Right ventricle myocardium superior (tissue), 1 donor: ENCODE results near the gene BOD1L1. TPM values are rescaled to one million over a fixed set of nuclear protein-coding genes. Genes with fewer than 3 reads are reported as not detected.
A peak's percentile ranks its signal among the peaks of the same experiment; 100 is the strongest.

ENCODE experiments used
- ATAC-seq: fragments of 200-7000 bp; cut with Tn5 transposase; one replicate; pipeline ENCODE4 v1.9.1; 2020; ENCODE audit warnings: mild to moderate bottlenecking; ENCODE audit not compliant: poor library complexity
- DNase-seq: peaks from one replicate; pipeline ENCODE4 v3.0.0-alpha.2; 2020
- intact Hi-C: fragments of 100-400 bp; cut with DNase I; formaldehyde crosslinking; loops from one replicate; pipeline ENCODE4 v1.11.2; 2022
- long read RNA-seq: library from polyadenylated mRNA; unstranded; transcript quantifications from one replicate; pipeline ENCODE4 v2.0.0, GENCODE V29; 2021
- total RNA-seq: library from RNA; stranded (reverse); fragmentation: NEBNext Ultra II Directional; extraction: Animal tissue kit (Norgen Biotek cat#: 25700); gene quantifications from one replicate; pipeline ENCODE4 v1.2.1, GENCODE V29; 2021
- donor health status: DM: no; HTN: yes; CAD: no; lungs with severe emphysema.

BOD1L1 gene
- 15.8 TPM for total RNA-seq
- long read RNA-seq, partial matches to known transcripts: 21 of 21 reads
- long read RNA-seq, other reads (novel, unspliced or antisense): 0 of 21 reads

- ATAC-seq (peak; percentile 98), DNase-seq (peak; percentile 93)
- intact Hi-C loops: no loop called here
Measured at GRCh38 chr4:13627606-13628311, at the start of gene BOD1L1. Gene BOD1L1 (minus strand): TSS chr4:13627725. CDS start chr4:13627587, 138 bp downstream.

- DNase-seq (no peak), ATAC-seq (no peak)
Measured at GRCh38 chr4:13674971-13675370, 47.4 kb upstream of the BOD1L1 start.

GRCh38 chr4:13673167-13673566, 45.6 kb upstream of the BOD1L1 start:
- DNase-seq (no peak), ATAC-seq (no peak)
- intact Hi-C loops: no loop called here

More at GRCh38 chr4:13674971-13675370, 47.4 kb upstream of the BOD1L1 start:
- intact Hi-C loops: no loop called here

- intact Hi-C loops: no loop called here
- DNase-seq (no peak), ATAC-seq (peak; percentile 72)
Measured at GRCh38 chr4:13670456-13671160, 43.1 kb upstream of the BOD1L1 start.

GRCh38 chr4:13665701-13666660, 38.5 kb upstream of the BOD1L1 start:
- ATAC-seq: no peak
- intact Hi-C loops: no loop called here
- DNase-seq: no peak

GRCh38 chr4:13659341-13660070, 32.0 kb upstream of the BOD1L1 start:
- no peak for ATAC-seq

GRCh38 chr4:13656569-13657405, 29.3 kb upstream of the BOD1L1 start:
- intact Hi-C loops: loop anchor here (5.0 kb wide), 1 partner anchor 201 kb away; no protein-coding TSS in a partner anchor
- DNase-seq (peak; percentile 68), ATAC-seq (peak; percentile 62)

More at GRCh38 chr4:13659341-13660070, 32.0 kb upstream of the BOD1L1 start:
- intact Hi-C loops: loop anchor here (5.0 kb wide), 1 partner anchor 198 kb away; no protein-coding TSS in a partner anchor
- DNase-seq: no peak

GRCh38 chr4:13654162-13654797, 26.8 kb upstream of the BOD1L1 start:
- intact Hi-C loops: no loop called here
- peak; percentile 89 for DNase-seq
- ATAC-seq: peak; percentile 96

- intact Hi-C loops: no loop called here
Measured at GRCh38 chr4:13653766-13654161, 26.2 kb upstream of the BOD1L1 start.

GRCh38 chr4:13647031-13647430, 19.5 kb upstream of the BOD1L1 start:
- no peak for DNase-seq
- intact Hi-C loops: no loop called here
- ATAC-seq: no peak

More at GRCh38 chr4:13653766-13654161, 26.2 kb upstream of the BOD1L1 start:
- DNase-seq: no peak
- no peak for ATAC-seq

GRCh38 chr4:13645075-13645474, 17.6 kb upstream of the BOD1L1 start:
- ATAC-seq (no peak), DNase-seq (no peak)
- intact Hi-C loops: no loop called here

GRCh38 chr4:13642170-13642950, 14.8 kb upstream of the BOD1L1 start:
- intact Hi-C loops: no loop called here
- ATAC-seq (peak; percentile 60), DNase-seq (no peak)

GRCh38 chr4:13641084-13641483, 13.6 kb upstream of the BOD1L1 start:
- ATAC-seq (no peak), DNase-seq (no peak)
- intact Hi-C loops: no loop called here

- intact Hi-C loops: no loop called here
- DNase-seq: no peak
- no peak for ATAC-seq
Measured at GRCh38 chr4:13640149-13640940, 12.8 kb upstream of the BOD1L1 start.

- no peak for ATAC-seq
- no peak for DNase-seq
- intact Hi-C loops: no loop called here
Measured at GRCh38 chr4:13635286-13635799, 7.8 kb upstream of the BOD1L1 start.
